Liver (tissue), 9 donors: Measurements from ENCODE around the gene ARHGDIB. TPM values are rescaled to one million over a fixed set of nuclear protein-coding genes. Genes with fewer than 3 reads are reported as not detected.

Experiments used
- DNase-seq: peaks from one replicate; pipeline ENCODE4 v3.0.0-alpha.2; 2017; ENCODE audit warnings: low spot score
- H3K27ac ChIP-seq, 2 donors: one replicate each; pipeline ENCODE4 v1.7.0; 2013; ENCODE audit warnings: inconsistent platforms in 2 of 2, low read length in 2 of 2, control low read depth in 1 of 2, low read depth in 1 of 2, mild to moderate bottlenecking in 1 of 2
- H3K27me3 ChIP-seq, 4 donors: one replicate each; pipeline versions ENCODE4 v1.6.1 to v1.7.0; 2013; ENCODE audit warnings: low read length in 3 of 4, inconsistent platforms in 1 of 4, mild to moderate bottlenecking in 1 of 4, moderate library complexity in 1 of 4; ENCODE audit not compliant: control insufficient read depth in 4 of 4, insufficient read depth in 4 of 4
- H3K36me3 ChIP-seq, 4 donors: one replicate each; pipeline versions ENCODE4 v1.6.1 to v1.7.0; 2013; ENCODE audit warnings: low read length in 3 of 4, mild to moderate bottlenecking in 3 of 4, low read depth in 1 of 4, moderate library complexity in 1 of 4; ENCODE audit not compliant: control insufficient read depth in 4 of 4, insufficient read depth in 3 of 4
- H3K4me1 ChIP-seq, 4 donors: one replicate each; pipeline versions ENCODE4 v1.6.1 to v1.7.0; 2013; ENCODE audit warnings: low read length in 3 of 4, mild to moderate bottlenecking in 3 of 4, moderate library complexity in 1 of 4; ENCODE audit not compliant: control insufficient read depth in 4 of 4, insufficient read depth in 4 of 4
- H3K4me3 ChIP-seq, 3 donors: one replicate each; pipeline versions ENCODE4 v1.6.1 to v1.7.0; 2013; ENCODE audit warnings: low read length in 3 of 3, control low read depth in 1 of 3, low read depth in 1 of 3, mild to moderate bottlenecking in 1 of 3
- H3K9ac ChIP-seq, 2 donors: one replicate each; pipeline ENCODE4 v1.7.0; 2013; ENCODE audit warnings: low read length in 2 of 2, mild to moderate bottlenecking in 2 of 2, moderate library complexity in 2 of 2, control low read depth in 1 of 2, low read depth in 1 of 2
- H3K9me3 ChIP-seq, 4 donors: one replicate each; pipeline versions ENCODE4 v1.6.1 to v1.7.0; 2013; ENCODE audit warnings: low read length in 3 of 4; ENCODE audit not compliant: control insufficient read depth in 4 of 4
- CTCF ChIP-seq: fragments of 150-350 bp; IDR thresholded peaks from 2 replicates; pipeline ENCODE4 v1.5.1; 2017; ENCODE audit warnings: improper control_type of control experiment, low read depth, low read length; ENCODE audit not compliant: missing input control
- EGR1 ChIP-seq, 2 donors: IDR thresholded peaks; 2 replicates each; pipeline ENCODE4 v1.6.1; 2016 to 2018; ENCODE audit warnings: antibody characterized with exemption in 2 of 2, low read depth in 2 of 2
- FOXA1 ChIP-seq: IDR thresholded peaks from 2 replicates; pipeline ENCODE4 v1.6.1; 2016; ENCODE audit warnings: antibody characterized with exemption
- FOXA2 ChIP-seq: IDR thresholded peaks from 2 replicates; pipeline ENCODE4 v1.6.1; 2016; ENCODE audit warnings: antibody characterized with exemption
- GABPA ChIP-seq, 2 donors: IDR thresholded peaks in 1 of 2; conservative IDR thresholded peaks in 1 of 2; 2 replicates each; pipeline ENCODE4 v1.6.1; 2016; ENCODE audit warnings: antibody characterized with exemption in 2 of 2, mild to moderate bottlenecking in 1 of 2, moderate library complexity in 1 of 2
- NR2F2 ChIP-seq: IDR thresholded peaks from 2 replicates; pipeline ENCODE4 v1.6.1; 2016; ENCODE audit warnings: antibody characterized with exemption
- RAD21 ChIP-seq, 2 donors: IDR thresholded peaks; 2 replicates each; pipeline ENCODE4 v1.6.1; 2016; ENCODE audit warnings: antibody characterized with exemption in 2 of 2, mild to moderate bottlenecking in 2 of 2
- RXRA ChIP-seq, 2 donors: IDR thresholded peaks; 2 replicates each; pipeline ENCODE4 v1.6.1; 2017 to 2018; ENCODE audit warnings: antibody characterized with exemption in 2 of 2, mild to moderate bottlenecking in 1 of 2
- TAF1 ChIP-seq: conservative IDR thresholded peaks from 2 replicates; pipeline ENCODE4 v1.6.1; 2016; ENCODE audit warnings: antibody characterized with exemption, mild to moderate bottlenecking
- YY1 ChIP-seq: IDR thresholded peaks from 2 replicates; pipeline ENCODE4 v1.6.1; 2016; ENCODE audit warnings: antibody characterized with exemption, mild to moderate bottlenecking
- ZBTB33 ChIP-seq: IDR thresholded peaks from 2 replicates; pipeline ENCODE4 v1.6.1; 2016; ENCODE audit warnings: antibody characterized with exemption
- WGBS: extraction: QIAGEN DNeasy Blood & Tissue Kit; methylation state at CpG from one replicate; pipeline ENCODE4 v1.1.7; 2013; 5-methylcytosine and 5-hydroxymethylcytosine counted together
- polyA plus RNA-seq, 2 donors: library from polyadenylated mRNA; stranded (reverse) in 1 of 2; unstranded in 1 of 2; fragments of 200-250 nt in 1 of 2; fragments of >200 nt in 1 of 2; fragmentation: Nextera tagmentation in 1 of 2; extraction: Ambion mirVana in 1 of 2; gene quantifications; one replicate each; pipeline versions ENCODE4 v1.2.1 to v1.2.3, GENCODE V29; 2013 to 2015
- total RNA-seq, 2 donors: library from RNA; depleted of rRNA; stranded (reverse); fragments of >200 nt; gene quantifications; one replicate each; pipeline ENCODE4 v1.2.3, GENCODE V29; 2014
- TF ChIP-seq, protein P1 (sequence below): IDR thresholded peaks from 2 replicates; pipeline ENCODE4 v1.6.1; 2016; ENCODE audit warnings: antibody characterized with exemption
- TF ChIP-seq, protein P2 (sequence below): IDR thresholded peaks from 2 replicates; pipeline ENCODE4 v1.6.1; 2016; ENCODE audit warnings: antibody characterized with exemption, mild to moderate bottlenecking
- donor health status: healthy.
- donor health status: healthy.
- donor health status: healthy.
- donor health status: healthy.
- donor health status: healthy.

The ARHGDIB gene
- total and polyA plus RNA-seq, 4 donors = 36.3 to 66.9 (median 47.5) TPM

GRCh38 chr12:14946162-14946561, 15.2 kb downstream of the ARHGDIB start:
- Histone ChIP-seq H3K9me3 (no peaks in the 10 kb centered on the region), H3K4me1 (no peaks in the 10 kb centered on the region), H3K27me3 (no peaks in the 10 kb centered on the region), H3K27ac (no peak overlapping the region), H3K9ac (no peak overlapping the region), H3K4me3 (no peak overlapping the region), H3K36me3 (peaks cover 1 to 12% (median 6%) of the 10 kb centered on the region in 4 donors)
- no peak for DNase-seq
- no peak for TF ChIP-seq GABPA (IDR thresholded peaks at IDR 0.05 in 1 of 2, conservative IDR thresholded peaks at IDR 0.05 in 1 of 2)
- 82% methylated on average over 2 of the region's 2 CpGs for WGBS

GRCh38 chr12:14942196-14942931, 19.0 kb downstream of the ARHGDIB start:
- Histone ChIP-seq H3K27me3 (no peaks in the 10 kb centered on the region), H3K4me3 (no peak overlapping the region), H3K9ac (no peak overlapping the region), H3K4me1 (no peaks in the 10 kb centered on the region), H3K9me3 (no peaks in the 10 kb centered on the region), H3K27ac (no peak overlapping the region), H3K36me3 (peaks cover 0 to 11% (median 4%) of the 10 kb centered on the region in 4 donors)
- DNase-seq = no peak
- TF ChIP-seq ZBTB33 (no peak), NR2F2 (no peak), RXRA (IDR thresholded peaks at IDR 0.05) (no peak), GABPA (IDR thresholded peaks at IDR 0.05 in 1 of 2, conservative IDR thresholded peaks at IDR 0.05 in 1 of 2) (no peak), TAF1 (no peak), CTCF (no peak), FOXA2 (no peak), FOXA1 (no peak), EGR1 (IDR thresholded peaks at IDR 0.05; ENCODE audit: low read depth in 2 of 2) (no peak)
- TF ChIP-seq, protein P1, sequence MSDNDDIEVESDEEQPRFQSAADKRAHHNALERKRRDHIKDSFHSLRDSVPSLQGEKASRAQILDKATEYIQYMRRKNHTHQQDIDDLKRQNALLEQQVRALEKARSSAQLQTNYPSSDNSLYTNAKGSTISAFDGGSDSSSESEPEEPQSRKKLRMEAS = no peak
- 90% methylated on average over 12 of the region's 12 CpGs for WGBS

DNA sequence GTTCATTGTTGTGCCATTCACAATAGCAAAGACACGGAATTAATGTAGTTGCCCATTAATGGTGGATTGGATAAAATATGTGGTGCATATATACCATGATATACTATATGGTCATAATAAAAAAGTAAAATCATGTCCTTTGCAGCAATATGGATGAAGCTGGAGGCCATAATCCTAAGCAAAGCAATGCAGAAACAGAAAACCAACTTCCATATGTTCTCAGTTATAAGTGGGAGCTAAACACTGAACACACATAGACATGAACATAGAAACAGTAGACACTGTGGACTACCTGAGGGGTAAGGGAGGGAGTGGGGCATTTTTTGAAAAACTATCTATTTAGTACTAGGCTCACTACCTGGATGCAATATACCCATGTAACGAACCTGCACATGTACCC, 20.0 kb downstream of the ARHGDIB start:
- no peak for DNase-seq
- TF ChIP-seq NR2F2 (no peak), ZBTB33 (no peak), RAD21 (IDR thresholded peaks at IDR 0.05) (no peak), FOXA2 (no peak), EGR1 (IDR thresholded peaks at IDR 0.05; ENCODE audit: low read depth in 2 of 2) (no peak), YY1 (no peak)
- TF ChIP-seq, protein P2, sequence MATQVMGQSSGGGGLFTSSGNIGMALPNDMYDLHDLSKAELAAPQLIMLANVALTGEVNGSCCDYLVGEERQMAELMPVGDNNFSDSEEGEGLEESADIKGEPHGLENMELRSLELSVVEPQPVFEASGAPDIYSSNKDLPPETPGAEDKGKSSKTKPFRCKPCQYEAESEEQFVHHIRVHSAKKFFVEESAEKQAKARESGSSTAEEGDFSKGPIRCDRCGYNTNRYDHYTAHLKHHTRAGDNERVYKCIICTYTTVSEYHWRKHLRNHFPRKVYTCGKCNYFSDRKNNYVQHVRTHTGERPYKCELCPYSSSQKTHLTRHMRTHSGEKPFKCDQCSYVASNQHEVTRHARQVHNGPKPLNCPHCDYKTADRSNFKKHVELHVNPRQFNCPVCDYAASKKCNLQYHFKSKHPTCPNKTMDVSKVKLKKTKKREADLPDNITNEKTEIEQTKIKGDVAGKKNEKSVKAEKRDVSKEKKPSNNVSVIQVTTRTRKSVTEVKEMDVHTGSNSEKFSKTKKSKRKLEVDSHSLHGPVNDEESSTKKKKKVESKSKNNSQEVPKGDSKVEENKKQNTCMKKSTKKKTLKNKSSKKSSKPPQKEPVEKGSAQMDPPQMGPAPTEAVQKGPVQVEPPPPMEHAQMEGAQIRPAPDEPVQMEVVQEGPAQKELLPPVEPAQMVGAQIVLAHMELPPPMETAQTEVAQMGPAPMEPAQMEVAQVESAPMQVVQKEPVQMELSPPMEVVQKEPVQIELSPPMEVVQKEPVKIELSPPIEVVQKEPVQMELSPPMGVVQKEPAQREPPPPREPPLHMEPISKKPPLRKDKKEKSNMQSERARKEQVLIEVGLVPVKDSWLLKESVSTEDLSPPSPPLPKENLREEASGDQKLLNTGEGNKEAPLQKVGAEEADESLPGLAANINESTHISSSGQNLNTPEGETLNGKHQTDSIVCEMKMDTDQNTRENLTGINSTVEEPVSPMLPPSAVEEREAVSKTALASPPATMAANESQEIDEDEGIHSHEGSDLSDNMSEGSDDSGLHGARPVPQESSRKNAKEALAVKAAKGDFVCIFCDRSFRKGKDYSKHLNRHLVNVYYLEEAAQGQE = no peak
- TF ChIP-seq, protein P1 = no peak
- Histone ChIP-seq H3K36me3 (peaks cover 0 to 9% (median 4%) of the 10 kb centered on the region in 4 donors), H3K27me3 (no peaks in the 10 kb centered on the region), H3K4me3 (no peak overlapping the region), H3K4me1 (no peaks in the 10 kb centered on the region), H3K27ac (no peak overlapping the region), H3K9me3 (no peaks in the 10 kb centered on the region), H3K9ac (no peak overlapping the region)
- WGBS = 97% methylated on average over 2 of the region's 2 CpGs
